Erythroblast (primary cell): ENCODE data around the gene TMEM150C.

Experiments used
- GATA1 ChIP-seq: IDR thresholded peaks from 2 replicates; pipeline ENCODE4 v1.6.1; 2011; ENCODE audit warnings: low read depth, mild to moderate bottlenecking, control low read depth, low read length, moderate library complexity
- POLR2A ChIP-seq: IDR thresholded peaks from 2 replicates; pipeline ENCODE4 v1.6.1; 2011; ENCODE audit warnings: mild to moderate bottlenecking, low read length

- TF ChIP-seq POLR2A (no peak), GATA1 (no peak)
These were observed 30.9 kb upstream of the TMEM150C start for GRCh38 chr4:82592639-82593038.
